IMR-90 (cell line): Measurements from ENCODE around the gene SLAMF7.

ENCODE experiments used
- BHLHE40 ChIP-seq: fragments of 150-350 bp; IDR thresholded peaks from 2 replicates; pipeline ENCODE4 v1.6.1; 2016; ENCODE audit warnings: mild to moderate bottlenecking, low read depth, low read length
- CTCF ChIP-seq: conservative IDR thresholded peaks from 2 replicates; pipeline ENCODE4 v1.5.1; 2012; ENCODE audit warnings: mild to moderate bottlenecking, low read depth, low read length, improper control_type of control experiment
- ELK1 ChIP-seq: fragments of 150-350 bp; IDR thresholded peaks from 2 replicates; pipeline ENCODE4 v1.6.1; 2016; ENCODE audit warnings: low read depth, mild to moderate bottlenecking, low read length, moderate library complexity, borderline replicate concordance
- MAFK ChIP-seq: IDR thresholded peaks from 2 replicates; pipeline ENCODE4 v1.6.1; 2012; ENCODE audit warnings: low read depth, low read length, improper control_type of control experiment
- MXI1 ChIP-seq: IDR thresholded peaks from 2 replicates; pipeline ENCODE4 v1.6.1; 2012; ENCODE audit warnings: low read depth, mild to moderate bottlenecking, low read length, moderate library complexity, borderline replicate concordance
- POLR2A ChIP-seq: IDR thresholded peaks from 2 replicates; pipeline ENCODE4 v1.6.1; 2012; ENCODE audit warnings: mild to moderate bottlenecking, low read depth, low read length
- RAD21 ChIP-seq: IDR thresholded peaks from 2 replicates; pipeline ENCODE4 v1.6.1; 2012; ENCODE audit warnings: low read length, improper control_type of control experiment
- RFX5 ChIP-seq: IDR thresholded peaks from 2 replicates; pipeline ENCODE4 v1.8.0; 2012; ENCODE audit warnings: low read depth, mild to moderate bottlenecking, low read length, moderate library complexity
- SMC3 ChIP-seq: fragments of 150-350 bp; IDR thresholded peaks from 2 replicates; pipeline ENCODE4 v1.6.1; 2016; ENCODE audit warnings: low read depth, mild to moderate bottlenecking, antibody characterized with exemption, low read length, moderate library complexity
- USF2 ChIP-seq: fragments of 150-350 bp; IDR thresholded peaks from 2 replicates; pipeline ENCODE4 v1.6.1; 2017; ENCODE audit warnings: mild to moderate bottlenecking, antibody characterized with exemption, low read length, low read depth

GRCh38 chr1:160773093-160773492 is 34.0 kb downstream of the SLAMF7 start:
- TF ChIP-seq CTCF (no peak), SMC3 (no peak), BHLHE40 (no peak), POLR2A (no peak), MAFK (no peak), ELK1 (no peak), RAD21 (no peak), USF2 (no peak), MXI1 (no peak), RFX5 (no peak)
